Stimulated activated CD4-positive, alpha-beta T cell treated with anti-CD3 and anti-CD28 coated beads, Interleukin-4, amount 100 ng/mL, for 24 hours (primary cell): Measurements from ENCODE around the gene ANKRD11.
"Not testable (repeated sequence)": the region's sequence is repeated elsewhere in the genome, so short reads cannot be mapped to it uniquely, and the experiment has no call there.

Source experiments
- DNase-seq: peaks from one replicate; pipeline ENCODE4 v3.0.0-alpha.2; 2020

The ANKRD11 gene

GRCh38 chr16:89476811-89477261 is 13.5 kb downstream of the ANKRD11 start:
- DNase-seq: no peak

GRCh38 chr16:89476379-89476778 is 14.0 kb downstream of the ANKRD11 start:
- no peak for DNase-seq

GRCh38 chr16:89475144-89475543 is 15.2 kb downstream of the ANKRD11 start:
- no peak for DNase-seq

DNA sequence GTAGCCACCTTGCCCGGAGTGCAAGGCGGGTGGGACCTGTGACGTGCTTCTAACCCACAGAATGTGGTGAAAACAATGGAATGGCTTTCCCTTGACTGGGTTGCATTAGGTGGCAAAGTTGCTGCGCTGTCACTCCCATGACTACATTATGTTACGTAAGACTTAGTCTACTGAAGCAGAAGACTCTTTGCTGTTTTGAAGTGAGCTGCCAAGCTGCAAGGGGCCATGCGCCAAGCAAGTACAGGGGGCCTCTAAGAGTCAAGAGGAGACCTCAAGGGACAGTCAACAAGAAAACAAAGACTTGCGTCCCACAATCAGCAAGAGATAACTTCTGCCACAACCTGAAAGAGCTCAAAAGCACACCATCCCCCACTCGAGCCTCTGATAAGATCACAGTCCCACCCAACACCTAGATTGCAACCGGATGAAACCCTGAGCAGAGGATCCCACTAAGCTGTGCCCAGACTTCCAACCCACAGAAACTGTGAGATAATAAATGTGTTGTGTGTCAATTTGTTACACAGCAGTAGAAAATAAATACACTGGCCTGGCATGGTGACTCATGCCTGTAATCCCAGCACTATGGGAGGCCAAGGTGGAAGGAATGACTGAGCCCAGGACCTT is 16.5 kb downstream of the ANKRD11 start:
- no peak for DNase-seq

- DNase-seq: no peak
Observed at GRCh38 chr16:89473136-89473712, 17.1 kb downstream of the ANKRD11 start.

- no peak for DNase-seq
Observed at GRCh38 chr16:89472711-89473075, 17.7 kb downstream of the ANKRD11 start.

GRCh38 chr16:89467382-89467781 is 23.0 kb downstream of the ANKRD11 start:
- DNase-seq: no peak

- DNase-seq: no peak
Observed at GRCh38 chr16:89466920-89467319, 23.4 kb downstream of the ANKRD11 start.

DNA sequence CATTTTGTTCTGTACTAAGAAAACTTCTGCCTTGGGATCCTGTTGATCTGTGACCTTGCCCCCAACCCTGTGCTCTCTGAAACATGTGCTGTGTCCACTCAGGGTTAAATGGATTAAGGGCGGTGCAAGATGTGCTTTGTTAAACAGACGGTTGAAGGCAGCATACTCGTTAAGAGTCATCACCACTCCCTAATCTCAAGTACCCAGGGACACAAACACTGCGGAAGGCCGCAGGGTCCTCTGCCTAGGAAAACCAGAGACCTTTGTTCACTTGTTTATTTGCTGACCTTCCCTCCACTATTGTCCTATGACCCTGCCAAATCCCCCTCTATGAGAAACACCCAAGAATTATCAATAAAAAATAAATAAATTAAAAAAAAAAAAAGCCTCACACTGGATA is 27.0 kb downstream of the ANKRD11 start:
- not testable (repeated sequence) for DNase-seq

DNA sequence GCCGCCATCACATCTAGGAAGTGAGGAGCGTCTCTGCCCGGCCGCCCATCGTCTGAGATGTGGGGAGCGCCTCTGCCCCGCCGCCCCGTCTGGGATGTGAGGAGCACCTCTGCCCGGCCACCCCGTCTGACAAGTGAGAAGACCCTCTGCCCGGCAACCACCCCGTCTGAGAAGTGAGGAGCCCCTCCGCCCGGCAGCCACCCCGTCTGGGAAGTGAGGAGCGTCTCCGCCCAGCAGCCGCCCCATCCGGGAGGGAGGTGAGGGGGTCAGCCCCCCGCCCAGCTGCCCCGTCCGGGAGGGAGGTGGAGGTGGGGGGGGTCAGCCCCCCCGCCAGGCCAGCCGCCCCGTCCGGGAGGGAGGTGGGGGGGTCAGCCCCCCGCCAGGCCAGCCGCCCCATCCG is 27.7 kb downstream of the ANKRD11 start:
- not testable (repeated sequence) for DNase-seq

- not testable (repeated sequence) for DNase-seq
Observed at GRCh38 chr16:89461890-89462289, 28.5 kb downstream of the ANKRD11 start.

GRCh38 chr16:89460556-89460955 is 29.8 kb downstream of the ANKRD11 start:
- no peak for DNase-seq

DNA sequence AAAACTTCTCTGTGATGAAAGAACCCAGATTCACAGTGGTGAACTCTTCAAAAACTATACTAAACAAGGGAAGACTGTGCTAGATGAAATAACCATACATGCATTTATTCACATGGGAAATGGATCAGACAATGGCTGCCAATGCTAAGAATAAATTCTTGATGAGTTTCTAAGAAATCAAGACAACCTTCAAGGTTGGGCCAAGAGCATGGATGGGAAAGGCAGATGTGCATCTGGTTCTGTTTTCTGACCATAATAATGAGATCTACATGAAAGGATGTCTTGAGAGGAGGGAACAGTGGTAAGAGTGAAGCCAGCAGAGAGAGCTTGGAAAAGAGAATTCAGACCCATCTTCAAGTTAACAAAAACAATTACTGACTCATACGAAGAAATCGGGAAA is 31.4 kb downstream of the ANKRD11 start:
- no peak for DNase-seq

- no peak for DNase-seq
Observed at GRCh38 chr16:89458551-89458950, 31.8 kb downstream of the ANKRD11 start.

GRCh38 chr16:89456419-89456959 is 33.9 kb downstream of the ANKRD11 start:
- no peak for DNase-seq

- DNase-seq: no peak
Observed at GRCh38 chr16:89455692-89456091, 34.7 kb downstream of the ANKRD11 start.

GRCh38 chr16:89455178-89455577 is 35.2 kb downstream of the ANKRD11 start:
- DNase-seq: no peak

DNA sequence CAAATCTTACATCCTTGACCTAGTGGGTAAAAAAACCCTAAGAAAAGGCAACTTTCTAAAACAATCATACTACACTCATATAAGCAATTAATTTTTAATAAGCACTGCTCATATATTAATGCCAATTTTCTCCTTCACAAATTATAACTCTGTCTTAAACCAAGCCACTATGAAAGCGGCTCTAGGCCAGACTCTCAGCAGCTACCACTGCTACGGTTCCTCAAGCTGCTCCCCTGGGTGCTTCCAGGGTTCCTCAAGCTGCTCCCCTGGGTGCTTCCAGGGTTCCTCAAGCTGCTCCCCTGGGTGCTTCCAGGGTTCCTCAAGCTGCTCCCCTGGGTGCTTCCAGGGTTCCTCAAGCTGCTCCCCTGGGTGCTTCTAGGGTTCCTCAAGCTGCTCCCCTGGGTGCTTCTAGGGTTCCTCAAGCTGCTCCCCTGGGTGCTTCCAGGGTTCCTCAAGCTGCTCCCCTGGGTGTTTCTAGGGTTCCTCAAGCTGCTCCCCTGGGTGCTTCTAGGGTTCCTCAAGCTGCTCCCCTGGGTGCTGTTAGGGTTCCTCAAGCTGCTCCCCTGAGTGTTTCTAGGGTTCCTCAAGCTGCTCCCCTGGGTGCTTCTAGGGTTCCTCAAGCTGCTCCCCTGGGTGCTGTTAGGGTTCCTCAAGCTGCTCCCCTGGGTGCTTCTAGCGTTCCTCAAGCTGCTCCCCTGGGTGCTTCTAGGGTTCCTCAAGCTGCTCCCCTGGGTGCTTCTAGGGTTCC is 35.8 kb downstream of the ANKRD11 start:
- not testable (repeated sequence) for DNase-seq

GRCh38 chr16:89453501-89454321 is 36.6 kb downstream of the ANKRD11 start:
- DNase-seq: no peak

DNA sequence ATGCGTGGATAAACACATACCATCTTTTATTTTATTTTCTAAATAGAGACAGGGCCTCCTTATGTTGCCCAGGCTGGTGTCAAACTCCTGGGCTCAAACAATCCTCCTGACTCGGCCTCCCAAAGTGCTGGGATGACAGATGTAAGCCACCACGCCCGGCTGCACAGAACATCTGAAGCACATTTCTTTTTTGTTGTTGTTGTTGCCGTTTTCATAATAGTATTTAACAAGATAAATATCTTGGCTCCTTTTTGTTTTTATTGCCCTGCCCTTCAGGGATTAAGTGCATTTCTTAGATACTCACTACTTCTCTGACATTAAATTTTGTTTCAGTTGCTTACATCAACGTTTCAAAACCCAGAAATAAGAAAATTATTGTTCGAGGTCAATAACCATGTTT is 37.4 kb downstream of the ANKRD11 start:
- no peak for DNase-seq

DNA sequence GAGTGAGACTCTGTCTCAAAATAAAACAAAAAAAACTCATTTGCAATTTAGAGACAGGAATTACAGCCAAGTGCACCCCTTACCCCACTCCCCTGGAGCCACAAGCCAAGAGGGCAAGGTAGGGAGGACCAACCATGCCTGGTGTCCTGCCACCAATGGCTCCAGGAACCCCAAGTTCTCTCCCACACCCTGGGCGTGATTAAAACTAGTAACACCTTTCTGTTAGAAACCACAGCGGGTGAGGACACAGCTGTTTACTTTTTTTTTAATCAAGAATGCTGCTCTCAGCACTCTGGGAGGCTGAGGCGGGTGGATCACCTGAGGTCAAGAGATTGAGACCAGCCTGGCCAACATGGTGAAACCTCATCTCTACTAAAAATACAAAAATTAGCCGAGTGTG is 38.1 kb downstream of the ANKRD11 start:
- no peak for DNase-seq

- DNase-seq: no peak
Observed at GRCh38 chr16:89450537-89450936, 39.8 kb downstream of the ANKRD11 start.

DNA sequence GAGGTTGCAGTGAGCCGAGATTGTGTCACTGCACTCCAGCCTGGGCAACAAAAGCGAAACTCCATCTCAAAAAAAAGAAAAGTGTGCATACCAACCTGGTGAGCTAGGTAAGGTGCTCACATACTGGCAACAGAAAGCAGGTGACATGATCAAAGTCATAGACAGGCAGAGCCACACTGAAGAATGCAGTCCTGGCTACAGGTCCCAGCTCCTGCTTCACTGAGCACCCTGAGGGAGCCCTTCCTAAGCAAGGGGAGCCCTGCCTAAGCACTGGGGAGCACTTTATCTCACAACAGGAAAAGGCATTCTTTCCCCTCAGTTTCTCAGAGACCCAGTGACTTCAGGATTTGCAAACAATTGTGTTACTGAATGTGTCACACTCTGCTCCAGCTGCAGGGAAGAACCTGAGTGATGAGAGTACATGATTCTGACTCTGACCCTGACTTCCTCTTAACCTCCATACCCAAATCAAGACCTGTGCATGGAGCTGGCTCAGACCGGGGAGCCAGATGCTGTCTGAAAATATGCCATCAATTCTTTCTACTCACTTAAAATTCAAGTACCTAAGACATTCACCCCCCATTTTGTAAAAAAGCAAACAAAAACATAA is 40.5 kb downstream of the ANKRD11 start:
- DNase-seq: no peak
